Measurements from ENCODE around the gene NME4. TPM values are rescaled to one million over a fixed set of nuclear protein-coding genes. Genes with fewer than 3 reads are reported as not detected.

NME4 gene
- total and polyA plus RNA-seq, 12 donors: 48.1 to 97.2 (median 75.4) TPM

GRCh38 chr16:424033-424622 lies 27.1 kb downstream of the NME4 start:
- ATAC-seq: peak; percentile 59 to 88 (median 86)
- no peaks in the 10 kb centered on the region for H3K9me3 ChIP-seq
- DNase-seq: peak in 1 of 2 donors; percentile 85
- H3K36me3 ChIP-seq: no peaks in the 10 kb centered on the region
- TF ChIP-seq CTCF (IDR thresholded peaks at IDR 0.05): no peak
- intact Hi-C loops (cut with DNase I): loop anchor here in 5 of 10 donors (2.0 to 10.0 kb wide), 4 partner anchors 21 to 161 kb away; partner anchors contain the start of gene DECR2 (in 1 of the 5)
- H3K4me3 ChIP-seq: peak overlapping the region in 9 of 10 donors; percentile 51 to 82 (median 74)
- peaks cover 0 to 49% (median 37%) of the 10 kb centered on the region in 9 donors for H3K4me1 ChIP-seq
- H3K27ac ChIP-seq: peak overlapping the region; percentile 66 to 99 (median 94)
- H3K27me3 ChIP-seq: peaks cover 0 to 6% (median 0%) of the 10 kb centered on the region in 7 donors
- 30 to 34% methylated on average over 20 of the region's 20 CpGs for WGBS, 2 donors

GRCh38 chr16:424623-425081 lies 27.7 kb downstream of the NME4 start:
- WGBS, 2 donors: 2 to 4% methylated on average over 30 to 31 of the region's 31 CpGs
- peaks cover 0 to 6% (median 0%) of the 10 kb centered on the region in 7 donors for H3K27me3 ChIP-seq
- DNase-seq (peak; percentile 30 to 61), ATAC-seq (peak; percentile 27 to 66 (median 40))
- TF ChIP-seq CTCF (IDR thresholded peaks at IDR 0.05): no peak
- peak overlapping the region; percentile 51 to 82 (median 74) for H3K4me3 ChIP-seq
- H3K4me1 ChIP-seq: peaks cover 0 to 49% (median 37%) of the 10 kb centered on the region in 9 donors
- intact Hi-C loops (cut with DNase I): loop anchor here in 6 of 10 donors (2.0 to 10.0 kb wide), 6 partner anchors 22 to 160 kb away; partner anchors contain the start of genes CAPN15 (in 1 of the 6) and DECR2 (in 1 of the 6)
- H3K27ac ChIP-seq: peak overlapping the region; percentile 66 to 99 (median 94)
- H3K36me3 ChIP-seq: no peaks in the 10 kb centered on the region
- no peaks in the 10 kb centered on the region for H3K9me3 ChIP-seq

GRCh38 chr16:425082-425718 lies 28.2 kb downstream of the NME4 start, which contains the start of gene RAB11FIP3:
Gene RAB11FIP3, plus strand, starts transcription at chr16:425649. Its CDS starts 358 bp downstream, at chr16:426007.
- peak in 5 of 9 donors; percentile 18 to 52 (median 48) for TF ChIP-seq CTCF (IDR thresholded peaks at IDR 0.05)
- WGBS, 2 donors: 0% methylated on average over 73 to 77 of the region's 77 CpGs
- peak within 1 kb of the TSS; percentile 52 to 82 (median 74) for H3K4me3 ChIP-seq
- ATAC-seq: peak; percentile 86 to 93 (median 88)
- peaks cover 0 to 54% (median 37%) of the 10 kb centered on the region in 9 donors for H3K4me1 ChIP-seq
- intact Hi-C loops (cut with DNase I): loop anchor here in 6 of 10 donors (2.0 to 10.0 kb wide), 6 partner anchors 22 to 160 kb away; partner anchors contain the start of genes CAPN15 (in 1 of the 6) and DECR2 (in 1 of the 6)
- H3K36me3 ChIP-seq: peaks cover 0 to under 1% (median 0%) of the 10 kb centered on the region in 9 donors
- H3K27me3 ChIP-seq: peaks cover 0 to 6% (median 0%) of the 10 kb centered on the region in 7 donors
- no peaks in the 10 kb centered on the region for H3K9me3 ChIP-seq
- peak; percentile 82 to 87 for DNase-seq
- peak within 1 kb of the TSS; percentile 66 to 99 (median 94) for H3K27ac ChIP-seq

- DNase-seq: no peak
- no peak for TF ChIP-seq CTCF (IDR thresholded peaks at IDR 0.05)
- intact Hi-C loops (cut with DNase I): loop anchor here in 6 of 10 donors (2.0 to 10.0 kb wide), 6 partner anchors 23 to 159 kb away; partner anchors contain the start of genes CAPN15 (in 1 of the 6) and DECR2 (in 1 of the 6)
- Histone ChIP-seq H3K36me3 (peaks cover 0 to 6% (median 0%) of the 10 kb centered on the region in 9 donors), H3K4me3 (peak overlapping the region; percentile 52 to 82 (median 74)), H3K4me1 (peaks cover 0 to 59% (median 37%) of the 10 kb centered on the region in 9 donors), H3K27me3 (peaks cover 0 to 6% (median 0%) of the 10 kb centered on the region in 7 donors), H3K9me3 (no peaks in the 10 kb centered on the region), H3K27ac (peak overlapping the region; percentile 66 to 99 (median 94))
- ATAC-seq: peak in 2 of 8 donors; percentile 13 to 22
- 0% methylated on average over 36 to 63 of the region's 63 CpGs for WGBS, 2 donors
Measured at GRCh38 chr16:425740-426114, 28.7 kb downstream of the NME4 start.
